ENCODE data around the gene PDE4B.

DNA sequence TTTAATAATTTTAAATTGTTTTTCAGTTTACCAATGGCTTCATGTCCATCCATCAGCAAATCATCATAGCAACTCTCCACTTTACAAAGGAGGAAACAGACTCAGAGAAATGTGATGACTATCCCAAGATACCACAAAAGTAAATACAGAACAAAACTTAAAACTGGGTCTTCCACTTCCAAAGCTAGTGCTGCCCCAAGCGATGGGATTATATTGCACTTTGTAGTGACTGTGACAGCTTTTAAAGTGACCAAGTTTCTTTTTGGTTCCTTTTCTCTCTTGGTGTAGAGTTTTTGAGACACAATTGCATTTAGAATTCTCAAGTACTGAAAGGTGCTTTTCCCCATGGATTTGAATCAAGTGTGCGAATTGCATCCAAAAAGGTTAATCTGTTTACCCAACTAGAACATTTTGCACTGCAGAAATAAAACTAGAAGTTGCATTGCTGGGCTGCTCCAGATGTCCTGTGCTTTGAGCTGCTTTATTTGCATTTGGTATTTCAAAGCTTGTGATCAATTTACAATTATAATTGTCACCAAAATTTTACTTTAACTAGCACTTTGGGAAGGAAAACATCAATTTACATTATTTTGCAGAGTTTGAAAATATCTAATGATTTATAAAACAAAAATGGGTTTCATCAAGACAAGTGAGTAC is 320.2 kb downstream of the PDE4B start:
- TF ChIP-seq, protein P1, sequence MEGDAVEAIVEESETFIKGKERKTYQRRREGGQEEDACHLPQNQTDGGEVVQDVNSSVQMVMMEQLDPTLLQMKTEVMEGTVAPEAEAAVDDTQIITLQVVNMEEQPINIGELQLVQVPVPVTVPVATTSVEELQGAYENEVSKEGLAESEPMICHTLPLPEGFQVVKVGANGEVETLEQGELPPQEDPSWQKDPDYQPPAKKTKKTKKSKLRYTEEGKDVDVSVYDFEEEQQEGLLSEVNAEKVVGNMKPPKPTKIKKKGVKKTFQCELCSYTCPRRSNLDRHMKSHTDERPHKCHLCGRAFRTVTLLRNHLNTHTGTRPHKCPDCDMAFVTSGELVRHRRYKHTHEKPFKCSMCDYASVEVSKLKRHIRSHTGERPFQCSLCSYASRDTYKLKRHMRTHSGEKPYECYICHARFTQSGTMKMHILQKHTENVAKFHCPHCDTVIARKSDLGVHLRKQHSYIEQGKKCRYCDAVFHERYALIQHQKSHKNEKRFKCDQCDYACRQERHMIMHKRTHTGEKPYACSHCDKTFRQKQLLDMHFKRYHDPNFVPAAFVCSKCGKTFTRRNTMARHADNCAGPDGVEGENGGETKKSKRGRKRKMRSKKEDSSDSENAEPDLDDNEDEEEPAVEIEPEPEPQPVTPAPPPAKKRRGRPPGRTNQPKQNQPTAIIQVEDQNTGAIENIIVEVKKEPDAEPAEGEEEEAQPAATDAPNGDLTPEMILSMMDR (IDR thresholded peaks at IDR 0.05): no peak
- no peak for TF ChIP-seq POLR2A (IDR thresholded peaks at IDR 0.05)

Data from body of pancreas (tissue), 4 donors.